Measurements from ENCODE around the gene REM2.

- TF ChIP-seq EZH2 (IDR thresholded peaks at IDR 0.05) (no peak), POLR2AphosphoS5 (IDR thresholded peaks at IDR 0.05; ENCODE audit: borderline replicate concordance, low read depth, low read length) (no peak), FOXP2 (optimal IDR thresholded peaks at IDR 0.05; ENCODE audit: control extremely low read depth, extremely low read length, insufficient read depth) (no peak)
Observed at GRCh38 chr14:22835505-22835904, 47.5 kb upstream of the REM2 start.

Measured in SK-N-MC (cell line).